GM12873 (cell line): ENCODE data around the gene C1orf210.

Experiments
- CTCF ChIP-seq: IDR thresholded peaks from 2 replicates; pipeline ENCODE4 v1.5.1; 2012; ENCODE audit warnings: low read depth, mild to moderate bottlenecking, moderate library complexity, low read length, control low read depth; ENCODE audit not compliant: insufficient read depth; ENCODE audit errors: missing control alignments

Gene C1orf210

GRCh38 chr1:43271186-43272118 lies 13.9 kb downstream of the C1orf210 start:
- TF ChIP-seq CTCF, result no peak

- no peak for TF ChIP-seq CTCF
Measured at GRCh38 chr1:43270421-43271095, 14.8 kb downstream of the C1orf210 start.

- no peak for TF ChIP-seq CTCF
Measured at GRCh38 chr1:43269627-43270375, 15.6 kb downstream of the C1orf210 start, which contains the start of gene TMEM125. Gene TMEM125 (plus strand): TSS chr1:43269983. CDS start chr1:43272723, 2,740 bp downstream.

- no peak for TF ChIP-seq CTCF
Measured at GRCh38 chr1:43267818-43268425, 17.5 kb downstream of the C1orf210 start.

- TF ChIP-seq CTCF, result no peak
Measured at GRCh38 chr1:43267291-43267805, 18.0 kb downstream of the C1orf210 start.

GRCh38 chr1:43266881-43267280 lies 18.5 kb downstream of the C1orf210 start:
- no peak for TF ChIP-seq CTCF
